ENCODE results near the gene PDPN. TPM values are rescaled to one million over a fixed set of nuclear protein-coding genes. Genes with fewer than 3 reads are reported as not detected.

The PDPN gene
- total and polyA plus RNA-seq, 9 of the 15 experiments (the other 6 are each of a cell fraction or from before 2014, with no cell fraction given), result 0.11 TPM; not detected in 8

DNA sequence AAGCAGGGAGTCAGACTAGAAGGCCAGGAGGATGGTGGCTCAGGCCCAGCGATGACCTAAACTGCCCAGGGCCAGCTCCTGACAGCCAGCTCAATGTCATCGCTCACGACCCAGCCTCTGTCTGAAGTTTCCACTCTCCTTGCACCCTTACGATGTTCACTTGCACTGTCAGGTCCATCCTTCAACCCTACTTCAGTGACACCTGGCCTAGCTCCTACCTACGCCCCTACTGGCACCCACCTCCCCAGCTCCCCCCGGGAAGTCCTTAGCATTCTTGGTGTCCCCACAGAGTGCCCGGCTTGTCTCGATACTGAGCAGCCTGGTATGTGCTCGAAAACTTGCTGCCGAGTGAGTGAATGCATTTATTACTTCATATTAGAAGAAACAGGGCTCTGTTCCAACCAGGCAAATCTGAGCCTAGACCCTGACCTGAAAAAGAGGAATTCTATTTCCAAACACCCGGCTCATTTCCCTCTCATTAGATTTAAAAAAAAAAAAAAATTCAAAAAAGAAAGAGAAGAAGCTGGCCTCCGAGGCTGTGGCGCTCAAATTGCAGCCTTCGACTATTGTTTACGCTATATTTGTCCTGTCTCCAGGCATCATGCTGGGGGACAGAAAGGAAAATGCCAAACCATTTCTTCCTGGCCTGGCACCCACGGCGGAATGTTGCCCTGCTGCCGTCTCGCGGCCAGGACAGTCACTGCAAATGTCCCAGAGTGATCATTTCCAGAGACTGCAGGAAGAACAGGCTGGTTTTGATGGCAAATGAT is 40.0 kb upstream of the PDPN start (continued):
- TF ChIP-seq, protein P1, sequence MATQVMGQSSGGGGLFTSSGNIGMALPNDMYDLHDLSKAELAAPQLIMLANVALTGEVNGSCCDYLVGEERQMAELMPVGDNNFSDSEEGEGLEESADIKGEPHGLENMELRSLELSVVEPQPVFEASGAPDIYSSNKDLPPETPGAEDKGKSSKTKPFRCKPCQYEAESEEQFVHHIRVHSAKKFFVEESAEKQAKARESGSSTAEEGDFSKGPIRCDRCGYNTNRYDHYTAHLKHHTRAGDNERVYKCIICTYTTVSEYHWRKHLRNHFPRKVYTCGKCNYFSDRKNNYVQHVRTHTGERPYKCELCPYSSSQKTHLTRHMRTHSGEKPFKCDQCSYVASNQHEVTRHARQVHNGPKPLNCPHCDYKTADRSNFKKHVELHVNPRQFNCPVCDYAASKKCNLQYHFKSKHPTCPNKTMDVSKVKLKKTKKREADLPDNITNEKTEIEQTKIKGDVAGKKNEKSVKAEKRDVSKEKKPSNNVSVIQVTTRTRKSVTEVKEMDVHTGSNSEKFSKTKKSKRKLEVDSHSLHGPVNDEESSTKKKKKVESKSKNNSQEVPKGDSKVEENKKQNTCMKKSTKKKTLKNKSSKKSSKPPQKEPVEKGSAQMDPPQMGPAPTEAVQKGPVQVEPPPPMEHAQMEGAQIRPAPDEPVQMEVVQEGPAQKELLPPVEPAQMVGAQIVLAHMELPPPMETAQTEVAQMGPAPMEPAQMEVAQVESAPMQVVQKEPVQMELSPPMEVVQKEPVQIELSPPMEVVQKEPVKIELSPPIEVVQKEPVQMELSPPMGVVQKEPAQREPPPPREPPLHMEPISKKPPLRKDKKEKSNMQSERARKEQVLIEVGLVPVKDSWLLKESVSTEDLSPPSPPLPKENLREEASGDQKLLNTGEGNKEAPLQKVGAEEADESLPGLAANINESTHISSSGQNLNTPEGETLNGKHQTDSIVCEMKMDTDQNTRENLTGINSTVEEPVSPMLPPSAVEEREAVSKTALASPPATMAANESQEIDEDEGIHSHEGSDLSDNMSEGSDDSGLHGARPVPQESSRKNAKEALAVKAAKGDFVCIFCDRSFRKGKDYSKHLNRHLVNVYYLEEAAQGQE (IDR thresholded peaks at IDR 0.05; ENCODE audit: borderline replicate concordance), result peak; percentile 7; the same call in 1 of the 2 replicates
- TF ChIP-seq, protein P1 (CRISPR knock-in tag; IDR thresholded peaks at IDR 0.05; ENCODE audit: low read depth), result no peak
- TF ChIP-seq ZNF444 (CRISPR knock-in tag; IDR thresholded peaks at IDR 0.05), result no peak
- TF ChIP-seq, protein P2, sequence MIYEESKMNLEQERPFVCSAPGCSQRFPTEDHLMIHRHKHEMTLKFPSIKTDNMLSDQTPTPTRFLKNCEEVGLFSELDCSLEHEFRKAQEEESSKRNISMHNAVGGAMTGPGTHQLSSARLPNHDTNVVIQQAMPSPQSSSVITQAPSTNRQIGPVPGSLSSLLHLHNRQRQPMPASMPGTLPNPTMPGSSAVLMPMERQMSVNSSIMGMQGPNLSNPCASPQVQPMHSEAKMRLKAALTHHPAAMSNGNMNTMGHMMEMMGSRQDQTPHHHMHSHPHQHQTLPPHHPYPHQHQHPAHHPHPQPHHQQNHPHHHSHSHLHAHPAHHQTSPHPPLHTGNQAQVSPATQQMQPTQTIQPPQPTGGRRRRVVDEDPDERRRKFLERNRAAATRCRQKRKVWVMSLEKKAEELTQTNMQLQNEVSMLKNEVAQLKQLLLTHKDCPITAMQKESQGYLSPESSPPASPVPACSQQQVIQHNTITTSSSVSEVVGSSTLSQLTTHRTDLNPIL (CRISPR knock-in tag; IDR thresholded peaks at IDR 0.05), result no peak

Measured in K562 (cell line).